C4-2B (cell line): ENCODE measurements around the gene ZFYVE28.

Experiments used
- H3K27ac ChIP-seq: fragments of 450-650 bp; 2 replicates; pipeline ENCODE4 v1.5.1; 2017
- CTCF ChIP-seq: fragments of 450-650 bp; conservative IDR thresholded peaks from 2 replicates; pipeline ENCODE4 v1.5.1; 2017; ENCODE audit warnings: mild to moderate bottlenecking
- ZFX ChIP-seq: fragments of 450-650 bp; IDR thresholded peaks from 2 replicates; pipeline ENCODE4 v1.6.1; 2017

Gene ZFYVE28

DNA sequence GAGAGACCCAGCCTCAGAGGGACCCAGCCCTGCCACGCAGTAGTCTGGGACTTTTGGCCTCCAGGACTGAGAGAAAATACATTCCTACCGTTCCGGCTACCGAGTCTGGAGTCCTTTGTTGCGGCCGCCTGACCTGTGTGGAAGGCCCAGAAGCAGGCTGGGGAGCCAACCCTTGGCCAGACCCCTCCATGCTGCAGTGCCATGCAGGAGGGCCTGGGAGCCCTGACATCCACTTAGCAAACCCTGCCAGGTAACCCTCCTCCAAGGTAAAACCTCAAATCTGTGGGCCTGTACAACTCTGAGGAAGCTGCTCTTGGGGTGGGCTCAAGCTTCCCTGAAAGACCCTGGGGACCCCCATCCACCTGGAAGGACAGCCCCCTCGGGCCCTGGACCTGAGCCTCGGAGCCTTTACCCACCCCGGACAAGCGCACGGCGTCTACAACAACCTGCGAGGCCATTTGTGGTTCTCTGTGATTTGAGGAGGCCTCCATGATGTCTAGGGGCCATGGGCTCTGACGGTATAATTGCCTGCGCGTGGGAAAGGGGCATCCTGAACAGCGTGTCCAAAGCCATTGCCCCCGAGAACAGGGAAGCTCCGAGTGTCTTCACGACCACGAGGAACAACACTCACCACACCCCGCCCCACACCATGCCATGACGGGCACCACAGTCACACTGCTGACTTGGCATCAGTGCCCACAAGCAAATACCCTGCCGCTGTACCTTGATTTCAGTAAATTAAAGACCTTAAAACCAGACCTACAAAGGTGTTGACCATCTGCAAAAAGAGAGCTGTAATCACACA, 58.7 kb downstream of the ZFYVE28 start:
- no peak overlapping the region for H3K27ac ChIP-seq
- TF ChIP-seq ZFX (no peak), CTCF (no peak)

- TF ChIP-seq CTCF = no peak
- TF ChIP-seq ZFX = no peak
- no peak overlapping the region for H3K27ac ChIP-seq
These were observed 60.4 kb downstream of the ZFYVE28 start for GRCh38 chr4:2357821-2358745.

DNA sequence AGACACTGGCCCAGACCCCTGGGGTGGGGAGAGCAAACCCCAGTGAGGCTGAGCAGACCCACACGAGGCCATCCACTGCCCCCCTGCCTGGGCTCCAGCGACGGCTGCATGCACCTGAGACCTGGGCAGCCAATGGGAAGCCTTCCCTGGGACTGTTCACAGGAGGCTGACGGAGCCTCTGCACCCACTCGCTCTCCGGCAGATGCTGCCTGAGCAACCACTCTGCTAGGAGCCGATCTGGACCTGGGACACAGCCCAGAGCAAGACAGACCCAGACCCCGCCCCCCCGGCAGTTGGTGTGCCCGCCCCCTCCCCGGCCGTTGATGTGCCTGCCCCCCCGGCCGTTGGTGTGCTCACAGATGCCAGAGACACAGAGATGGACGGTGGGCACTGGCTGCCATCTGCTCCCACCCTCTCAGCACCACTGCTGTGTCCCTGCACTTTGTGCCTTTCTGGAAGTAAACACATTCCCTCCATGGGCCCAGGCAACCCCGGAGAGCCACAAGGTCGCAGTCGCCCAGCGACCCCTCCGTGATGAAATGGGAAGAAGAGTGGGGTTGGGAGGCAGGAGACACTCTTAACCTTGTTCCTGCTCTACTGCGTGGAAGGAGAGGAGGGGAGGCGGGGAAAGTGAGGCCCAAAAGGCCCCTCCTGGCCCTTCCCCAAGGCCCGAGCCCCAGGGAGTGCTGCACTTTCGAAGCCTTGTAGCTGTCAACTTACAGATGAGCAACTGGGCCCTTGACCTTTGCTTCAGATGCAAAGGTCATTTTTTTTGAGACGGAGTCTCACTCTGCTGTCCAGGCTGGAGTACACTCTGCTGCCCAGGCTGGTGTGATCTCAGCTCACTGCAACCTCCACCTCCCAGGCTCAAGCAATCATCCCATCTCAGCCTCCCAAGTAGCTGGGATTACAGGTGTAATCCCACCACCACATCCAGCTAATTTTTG, 62.0 kb downstream of the ZFYVE28 start:
- H3K27ac ChIP-seq = no peak overlapping the region
- TF ChIP-seq ZFX (no peak), CTCF (no peak)

DNA sequence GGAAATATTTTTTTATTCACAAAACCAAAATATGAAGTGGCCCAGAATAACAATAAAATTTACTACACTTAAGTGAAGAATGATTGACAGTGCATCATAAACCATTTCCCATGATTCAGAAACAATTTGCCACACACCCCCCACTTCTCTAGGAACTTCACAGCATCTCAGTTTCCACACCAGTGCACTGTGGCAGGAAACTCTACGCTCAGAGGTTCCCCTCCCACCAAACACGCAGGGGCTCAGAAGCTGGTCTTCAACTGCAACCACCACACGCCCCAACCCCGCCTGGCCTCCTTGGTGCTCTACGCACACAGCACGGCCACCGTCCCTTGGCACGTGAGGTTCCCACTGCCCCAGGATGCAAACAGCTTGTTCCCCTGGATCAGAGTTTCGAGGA, 63.7 kb downstream of the ZFYVE28 start:
- TF ChIP-seq ZFX (no peak), CTCF (no peak)
- H3K27ac ChIP-seq = no peak overlapping the region

GRCh38 chr4:2354118-2354517, 64.3 kb downstream of the ZFYVE28 start:
- no peak for TF ChIP-seq ZFX
- H3K27ac ChIP-seq = no peak overlapping the region

DNA sequence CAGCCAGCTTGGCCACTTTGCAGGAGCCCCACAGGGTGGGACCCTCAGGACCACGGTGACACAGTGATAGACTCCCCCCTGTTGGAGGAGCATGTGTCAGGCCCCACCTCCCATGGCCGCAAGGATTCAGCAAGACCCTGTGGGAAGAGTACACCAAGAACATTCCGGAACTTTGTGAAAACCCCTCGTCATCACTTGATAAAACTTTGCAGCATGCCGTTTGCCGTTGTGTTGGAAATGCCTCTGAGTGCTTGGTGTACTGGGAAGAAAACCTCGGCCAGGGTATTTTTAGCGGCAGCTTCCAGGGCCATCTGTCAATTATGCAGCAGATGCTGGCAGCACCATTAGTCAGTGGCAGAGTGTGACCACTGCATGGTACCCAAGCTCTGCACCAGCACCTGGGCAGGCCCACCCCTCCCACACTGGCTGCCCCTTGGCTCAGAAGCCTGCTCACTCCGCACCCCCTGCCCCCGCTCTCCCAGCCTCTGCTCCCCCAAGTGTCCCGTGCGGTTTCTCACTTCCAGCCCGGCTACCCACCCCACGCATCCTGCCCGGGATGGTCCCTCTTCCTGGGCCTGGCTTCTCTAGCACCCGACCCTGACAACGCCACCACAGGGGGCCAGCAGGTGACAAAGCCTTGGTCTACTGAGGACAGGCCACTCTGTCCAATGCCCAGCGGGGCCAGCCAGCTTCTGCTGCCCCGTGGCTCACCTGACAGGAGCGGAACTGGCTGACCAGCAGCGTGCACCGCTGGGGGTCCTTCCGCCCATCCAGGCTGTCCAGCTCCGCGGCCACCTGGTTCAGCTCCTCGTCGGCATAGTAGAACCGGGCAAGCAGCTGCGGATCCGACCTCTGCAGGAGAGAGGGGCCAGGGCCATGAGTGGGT, 65.0 kb downstream of the ZFYVE28 start:
- TF ChIP-seq ZFX = no peak
- no peak for TF ChIP-seq CTCF
- no peak overlapping the region for H3K27ac ChIP-seq
